Endothelial cell of umbilical vein (primary cell): ENCODE results near the gene GPAT3. TPM values are rescaled to one million over a fixed set of nuclear protein-coding genes. Genes with fewer than 3 reads are reported as not detected.

ENCODE experiments used
- BruUV-seq: library from RNA; stranded (reverse); fragments of 400-500 nt; replicated peaks from 2 replicates; lab custom pipeline; 2021; lab: Mats Ljungman, UMichigan
- CTCF ChIA-PET: fragments of 300-600, 350-600 bp; sonication (Branson Sonifier 250); formaldehyde crosslinking; loops from one replicate; lab custom pipeline; 2021; ENCODE audit warnings: antibody characterized with exemption, inconsistent platforms; lab: Charles Lee
- POLR2A ChIA-PET: fragments of 300-600, 350-600 bp; sonication (Branson Sonifier 250); formaldehyde crosslinking; loops from one replicate; lab custom pipeline; 2021; ENCODE audit warnings: antibody characterized with exemption, inconsistent platforms; lab: Charles Lee
- DNase-seq: peaks from one replicate; pipeline ENCODE4 v3.0.0-alpha.2; 2011; ENCODE audit warnings: low read depth, low spot score
- FAIRE-seq: peaks from 2 replicates; lab custom pipeline; 2011; peaks lifted over from hg19 to GRCh38; lab: Jason Lieb, UNC
- H2AFZ ChIP-seq: 2 replicates; pipeline ENCODE4 v1.6.0; 2012; ENCODE audit warnings: low read depth, low read length, control low read depth, inconsistent platforms
- H3K27ac ChIP-seq: 2 replicates; pipeline ENCODE4 v1.5.1; 2011; ENCODE audit warnings: low read depth, mild to moderate bottlenecking, control low read depth, low read length, moderate library complexity; ENCODE audit not compliant: insufficient read depth
- H3K27me3 ChIP-seq, 2 experiments: 2 replicates each; pipeline versions ENCODE4 v1.6.0 to v1.6.1; 2011; ENCODE audit warnings: low read length in 2 of 2, mixed read lengths in 1 of 2; ENCODE audit not compliant: control insufficient read depth in 2 of 2, insufficient read depth in 2 of 2
- H3K36me3 ChIP-seq, 2 experiments: 2 replicates in 1 of 2; 3 replicates in 1 of 2; pipeline ENCODE4 v1.5.1; 2011; ENCODE audit warnings: low read length in 2 of 2, mild to moderate bottlenecking in 1 of 2, moderate library complexity in 1 of 2; ENCODE audit not compliant: control insufficient read depth in 2 of 2, insufficient read depth in 2 of 2; ENCODE audit errors: extremely low read depth in 1 of 2
- H3K4me1 ChIP-seq: 3 replicates; pipeline ENCODE4 v1.5.1; 2011; ENCODE audit warnings: mild to moderate bottlenecking, low read length; ENCODE audit not compliant: control insufficient read depth, insufficient read depth; ENCODE audit errors: extremely low read depth
- H3K4me2 ChIP-seq: 2 replicates; pipeline ENCODE4 v1.6.1; 2011; ENCODE audit warnings: low read length, control low read depth, mixed read lengths; ENCODE audit not compliant: insufficient read depth
- H3K4me3 ChIP-seq, 3 experiments: fragments of 200-600 bp in 1 of 3; sonication (generic), shearing (Covaris generic) in 1 of 3; replicated peaks in 1 of 3; 2 replicates each; pipeline ENCODE4 v1.5.1; 2011 to 2016; ENCODE audit warnings: control low read depth in 3 of 3, low read length in 3 of 3, mild to moderate bottlenecking in 2 of 3, inconsistent platforms in 1 of 3, low read depth in 1 of 3, moderate library complexity in 1 of 3; ENCODE audit not compliant: insufficient read depth in 1 of 3
- H3K79me2 ChIP-seq: 2 replicates; pipeline ENCODE4 v1.6.0; 2012; ENCODE audit warnings: low read length, inconsistent platforms; ENCODE audit not compliant: control insufficient read depth, insufficient read depth
- H3K9ac ChIP-seq: replicated peaks from 2 replicates; pipeline ENCODE3; 2011; ENCODE audit warnings: low read length, control low read depth; ENCODE audit not compliant: insufficient read depth; ENCODE audit errors: extremely low read depth
- H3K9me1 ChIP-seq: replicated peaks from 3 replicates; pipeline ENCODE4 v1.6.0; 2011; ENCODE audit warnings: mild to moderate bottlenecking, low read length; ENCODE audit not compliant: control insufficient read depth, insufficient read depth; ENCODE audit errors: extremely low read depth
- H3K9me3 ChIP-seq: replicated peaks from 2 replicates; pipeline ENCODE4 v1.5.1; 2012; ENCODE audit warnings: low read length, inconsistent platforms; ENCODE audit not compliant: control insufficient read depth, insufficient read depth
- H4K20me1 ChIP-seq: replicated peaks from 2 replicates; pipeline ENCODE3; 2011; ENCODE audit warnings: mild to moderate bottlenecking, low read length; ENCODE audit not compliant: control insufficient read depth, insufficient read depth; ENCODE audit errors: extremely low read depth
- EZH2 ChIP-seq: IDR thresholded peaks from 2 replicates; pipeline ENCODE4 v1.6.1; 2012; ENCODE audit warnings: borderline replicate concordance, low read depth, mild to moderate bottlenecking, moderate library complexity, low read length, inconsistent platforms; ENCODE audit not compliant: severe bottlenecking
- FOS ChIP-seq: IDR thresholded peaks from 2 replicates; pipeline ENCODE4 v1.6.1; 2011; ENCODE audit warnings: mild to moderate bottlenecking, low read length, moderate library complexity, borderline replicate concordance; ENCODE audit not compliant: insufficient read depth
- GATA2 ChIP-seq: IDR thresholded peaks from 2 replicates; pipeline ENCODE4 v1.7.0; 2011; ENCODE audit warnings: low read depth, mild to moderate bottlenecking, moderate library complexity, mixed read lengths, low read length; ENCODE audit not compliant: insufficient read length, insufficient read depth
- JUN ChIP-seq: IDR thresholded peaks from 2 replicates; pipeline ENCODE4 v1.6.1; 2011; ENCODE audit warnings: borderline replicate concordance, low read depth; ENCODE audit not compliant: insufficient read length, insufficient read depth
- MAX ChIP-seq: IDR thresholded peaks from 2 replicates; pipeline ENCODE4 v1.6.1; 2011; ENCODE audit not compliant: insufficient read depth, insufficient read length
- MYC ChIP-seq: IDR thresholded peaks from one replicate; pipeline ENCODE4 v1.6.1; 2011; ENCODE audit warnings: mild to moderate bottlenecking, low read depth, low read length
- POLR2A ChIP-seq: IDR thresholded peaks from 2 replicates; pipeline ENCODE4 v1.6.1; 2012; ENCODE audit warnings: low read depth, mild to moderate bottlenecking, control low read depth, low read length
- POLR2AphosphoS5 ChIP-seq: IDR thresholded peaks from 2 replicates; pipeline ENCODE4 v1.6.1; 2012; ENCODE audit warnings: low read depth, mild to moderate bottlenecking, control low read depth, low read length, moderate library complexity; ENCODE audit not compliant: insufficient read depth
- dilution Hi-C: fragments of 300-500 bp; cut with MboI; formaldehyde crosslinking; loops from one replicate; pipeline ENCODE4 v1.15.0; 2019; ENCODE audit warnings: low sequenced_read_pairs; ENCODE audit not compliant: extremely low pct_ligation_motif_present
- intact Hi-C: fragments of 100-400 bp; cut with micrococcal nuclease; formaldehyde crosslinking; loops from one replicate; pipeline ENCODE4 v1.10.0; 2022
- polyA plus RNA-seq, 4 experiments: library from polyadenylated mRNA; depleted of rRNA in 3 of 4; stranded (reverse) in 3 of 4; unstranded in 1 of 4; fragments of >200 nt; gene quantifications; 2 replicates each; pipeline versions ENCODE4 v1.2.1 to v1.2.3, GENCODE V29; 2011 to 2012; ENCODE audit warnings: missing spikeins in 1 of 4
- total RNA-seq: library from RNA; stranded (reverse); gene quantifications from 2 replicates; pipeline ENCODE4 v1.2.3, GENCODE V29; 2021
- TF ChIP-seq, protein P1 (sequence below), 2 donors: IDR thresholded peaks; 1 replicate in 1 of 2; 2 replicates in 1 of 2; pipeline ENCODE4 v1.5.1; 2011; ENCODE audit warnings: low read length in 2 of 2, mild to moderate bottlenecking in 2 of 2, moderate library complexity in 2 of 2, control low read depth in 1 of 2, inconsistent platforms in 1 of 2, low read depth in 1 of 2; ENCODE audit not compliant: insufficient read depth in 1 of 2; ENCODE audit errors: extremely low read depth in 1 of 2

The GPAT3 gene
- total and polyA plus RNA-seq, 2 donors (not counting 3 experiments of a cell fraction or from before 2014, with no cell fraction given) = 0.36 to 2.1 TPM

- peak; percentile 26 for FAIRE-seq
- no peaks in the 10 kb centered on the region for H3K9me3 ChIP-seq
- no peak overlapping the region for H3K4me2 ChIP-seq
- no peaks in the 10 kb centered on the region for H3K79me2 ChIP-seq
- dilution Hi-C loops = no loop called here
- BruUV-seq = no TSS peak
- H3K9ac ChIP-seq = no peak overlapping the region
- ChIA-PET POLR2A (no interaction called here), CTCF (interaction anchor here (1.1 kb wide), 1 partner anchor 14 kb away, joined by 3 read pairs; no protein-coding TSS in a partner anchor)
- no peak overlapping the region for H2AFZ ChIP-seq
- H3K27me3 ChIP-seq = no peaks in the 10 kb centered on the region
- TF ChIP-seq JUN = peak; percentile 32
- no peak for TF ChIP-seq MAX
- no peak for TF ChIP-seq POLR2A
- TF ChIP-seq, protein P1, sequence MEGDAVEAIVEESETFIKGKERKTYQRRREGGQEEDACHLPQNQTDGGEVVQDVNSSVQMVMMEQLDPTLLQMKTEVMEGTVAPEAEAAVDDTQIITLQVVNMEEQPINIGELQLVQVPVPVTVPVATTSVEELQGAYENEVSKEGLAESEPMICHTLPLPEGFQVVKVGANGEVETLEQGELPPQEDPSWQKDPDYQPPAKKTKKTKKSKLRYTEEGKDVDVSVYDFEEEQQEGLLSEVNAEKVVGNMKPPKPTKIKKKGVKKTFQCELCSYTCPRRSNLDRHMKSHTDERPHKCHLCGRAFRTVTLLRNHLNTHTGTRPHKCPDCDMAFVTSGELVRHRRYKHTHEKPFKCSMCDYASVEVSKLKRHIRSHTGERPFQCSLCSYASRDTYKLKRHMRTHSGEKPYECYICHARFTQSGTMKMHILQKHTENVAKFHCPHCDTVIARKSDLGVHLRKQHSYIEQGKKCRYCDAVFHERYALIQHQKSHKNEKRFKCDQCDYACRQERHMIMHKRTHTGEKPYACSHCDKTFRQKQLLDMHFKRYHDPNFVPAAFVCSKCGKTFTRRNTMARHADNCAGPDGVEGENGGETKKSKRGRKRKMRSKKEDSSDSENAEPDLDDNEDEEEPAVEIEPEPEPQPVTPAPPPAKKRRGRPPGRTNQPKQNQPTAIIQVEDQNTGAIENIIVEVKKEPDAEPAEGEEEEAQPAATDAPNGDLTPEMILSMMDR (IDR thresholded peaks at IDR 0.05; ENCODE audit: extremely low read depth in 1 of 2, insufficient read depth in 1 of 2, low read depth in 1 of 2, low read length in 2 of 2) = no peak
- no peak for TF ChIP-seq GATA2
- no peak for TF ChIP-seq EZH2
- no peak for TF ChIP-seq POLR2AphosphoS5
- no peak for TF ChIP-seq MYC
- TF ChIP-seq FOS = peak; percentile 65
- no peaks in the 10 kb centered on the region for H4K20me1 ChIP-seq
- peaks cover 6% of the 10 kb centered on the region for H3K4me1 ChIP-seq
- peak; percentile 28 for DNase-seq
- no peak overlapping the region for H3K27ac ChIP-seq
- no peaks in the 10 kb centered on the region for H3K36me3 ChIP-seq
- no peak overlapping the region for H3K4me3 ChIP-seq
- H3K9me1 ChIP-seq = no peaks in the 10 kb centered on the region
- intact Hi-C loops = no loop called here
Observed at GRCh38 chr4:83561381-83561780, 25.5 kb downstream of the GPAT3 start.
